Breast epithelium (tissue), 4 donors: Measurements from ENCODE around the gene RPS3A. TPM values are rescaled to one million over a fixed set of nuclear protein-coding genes. Genes with fewer than 3 reads are reported as not detected.

Experiments used
- DNase-seq, 2 donors: peaks; one replicate each; pipeline ENCODE4 v3.0.0-alpha.2; 2019; ENCODE audit warnings: low spot score in 2 of 2
- H3K27ac ChIP-seq, 2 donors: fragments of 200-600 bp; sonication (generic) in 1 of 2; one replicate each; pipeline ENCODE4 v1.5.1; 2016 to 2019; ENCODE audit warnings: mild to moderate bottlenecking in 1 of 2
- H3K27me3 ChIP-seq, 2 donors: fragments of 200-600 bp; sonication (generic) in 1 of 2; one replicate each; pipeline versions ENCODE4 v1.5.1 to v1.6.0; 2017 to 2019; ENCODE audit warnings: control low read depth in 1 of 2, mild to moderate bottlenecking in 1 of 2
- H3K36me3 ChIP-seq: fragments of 200-600 bp; one replicate; pipeline ENCODE4 v1.5.1; 2019
- H3K4me1 ChIP-seq, 2 donors: fragments of 200-600 bp; sonication (generic); one replicate each; pipeline ENCODE4 v1.5.1; 2016 to 2019; ENCODE audit warnings: control low read depth in 1 of 2
- H3K4me3 ChIP-seq, 3 donors: fragments of 200-600 bp; sonication (generic); 1 replicate in 2 of 3; 2 replicates in 1 of 3; pipeline ENCODE4 v1.5.1; 2016 to 2019; ENCODE audit warnings: mild to moderate bottlenecking in 3 of 3, moderate library complexity in 2 of 3
- H3K9me3 ChIP-seq, 2 donors: fragments of 200-600 bp; sonication (generic) in 1 of 2; one replicate each; pipeline ENCODE4 v1.5.1; 2016 to 2019; ENCODE audit warnings: control low read depth in 1 of 2
- CTCF ChIP-seq, 3 donors: fragments of 450-650 bp; IDR thresholded peaks; one replicate each; pipeline ENCODE4 v1.5.1; 2016 to 2017; ENCODE audit warnings: antibody characterized with exemption in 3 of 3, mild to moderate bottlenecking in 3 of 3, moderate library complexity in 3 of 3
- POLR2A ChIP-seq: fragments of 450-650 bp; IDR thresholded peaks from one replicate; pipeline ENCODE4 v1.6.1; 2016; ENCODE audit warnings: antibody characterized with exemption, mild to moderate bottlenecking, moderate library complexity
- POLR2AphosphoS5 ChIP-seq, 3 donors: sonication (generic); formaldehyde crosslinking; IDR thresholded peaks; one replicate each; pipeline ENCODE4 v1.6.1; 2017; ENCODE audit warnings: antibody characterized with exemption in 3 of 3
- intact Hi-C: fragments of 100-400 bp; cut with DNase I; formaldehyde crosslinking; loops from one replicate; pipeline ENCODE4 v1.15.1; 2023; ENCODE audit warnings: low total_unique reads
- total RNA-seq, 3 donors: library from RNA; depleted of rRNA; stranded (reverse); fragments of >200 nt; gene quantifications; one replicate each; pipeline ENCODE4 v1.1.0, GENCODE V29; 2016

The RPS3A gene
- total RNA-seq, 3 donors from 2014 or later: 3,228 to 5,074 (median 4,710) TPM

- Histone ChIP-seq H3K36me3 (no peaks in the 10 kb centered on the region), H3K27ac (no peak overlapping the region), H3K27me3 (no peaks in the 10 kb centered on the region), H3K4me3 (no peak overlapping the region), H3K4me1 (no peaks in the 10 kb centered on the region), H3K9me3 (no peaks in the 10 kb centered on the region)
- DNase-seq: no peak
- TF ChIP-seq POLR2AphosphoS5 (IDR thresholded peaks at IDR 0.05): no peak
- no peak for TF ChIP-seq POLR2A
- no peak for TF ChIP-seq CTCF (IDR thresholded peaks at IDR 0.05)
- intact Hi-C loops: no loop called here
Measured at GRCh38 chr4:151152028-151152427, 52.6 kb downstream of the RPS3A start.

GRCh38 chr4:151153585-151153984 is 54.2 kb downstream of the RPS3A start:
- no peak for DNase-seq
- H3K4me3 ChIP-seq: no peak overlapping the region
- no peaks in the 10 kb centered on the region for H3K4me1 ChIP-seq
- no peak overlapping the region for H3K27ac ChIP-seq
- no peak for TF ChIP-seq CTCF (IDR thresholded peaks at IDR 0.05)
- TF ChIP-seq POLR2A: no peak
- no peak for TF ChIP-seq POLR2AphosphoS5 (IDR thresholded peaks at IDR 0.05)
- H3K36me3 ChIP-seq: no peaks in the 10 kb centered on the region
- intact Hi-C loops: no loop called here
- H3K9me3 ChIP-seq: no peaks in the 10 kb centered on the region
- no peaks in the 10 kb centered on the region for H3K27me3 ChIP-seq

Other genes with a start within 250 kb of the RPS3A start
- 100 to 1,000 TPM in 1 of 3 donors, 10 to 100 TPM in 2; 26.9 to 138 (median 93.7) TPM for gene LRBA, start 84.3 kb upstream of the RPS3A start, total RNA-seq
- gene PRSS48, start 177.5 kb downstream of the RPS3A start, total RNA-seq: not detected
- gene SH3D19, start 226.0 kb downstream of the RPS3A start, total RNA-seq: 100 to 1,000 TPM in 2 of 3 donors, 10 to 100 TPM in 1; 82.9 to 297 (median 113) TPM